K562 (cell line): ENCODE results near the gene ATXN10. TPM values are rescaled to one million over a fixed set of nuclear protein-coding genes. Genes with fewer than 3 reads are reported as not detected.

Source experiments
- EGR1 ChIP-seq: fragments of 450-650 bp; conservative IDR thresholded peaks from 2 replicates; pipeline ENCODE4 v1.6.1; 2017; ENCODE audit warnings: mild to moderate bottlenecking
- FOXA3 ChIP-seq, 2 experiments: fragments of 450-650 bp in 1 of 2; sonication (generic) in 1 of 2; formaldehyde crosslinking; IDR thresholded peaks in 1 of 2; conservative IDR thresholded peaks in 1 of 2; 2 replicates each; pipeline versions ENCODE4 v1.4.0 to v1.8.0; 2020 to 2022; ENCODE audit warnings: mild to moderate bottlenecking in 2 of 2, missing genetic modification reagents in 1 of 2
- GATA2 ChIP-seq: sonication (generic); formaldehyde crosslinking; IDR thresholded peaks from 2 replicates; pipeline ENCODE4 v1.4.0; 2020; ENCODE audit warnings: mild to moderate bottlenecking, missing genetic modification reagents
- RFX7 ChIP-seq: fragments of 250-450 bp; sonication (Bioruptor Pico); IDR thresholded peaks from 2 replicates; pipeline ENCODE4 v1.5.1; 2021; ENCODE audit warnings: mild to moderate bottlenecking
- SUPT5H ChIP-seq: fragments of 450-650 bp; IDR thresholded peaks from 2 replicates; pipeline ENCODE4 v1.6.1; 2016
- polyA plus RNA-seq, 8 experiments: library from polyadenylated mRNA; depleted of rRNA in 4 of 8; stranded (reverse) in 5 of 8; unstranded in 3 of 8; fragments of >200 nt; fragmentation: Nextera tagmentation in 2 of 8; fragmentation: Illumina TruSeq in 1 of 8; extraction: Ambion mirVana in 2 of 8; extraction: Trizol in 1 of 8; gene quantifications; 2 replicates each; pipeline versions ENCODE4 v1.2.1 to v1.2.3, GENCODE V29; 2011 to 2014; ENCODE audit warnings: inconsistent platforms in 1 of 8, missing spikeins in 1 of 8
- total RNA-seq, 7 experiments: library from RNA; depleted of rRNA in 6 of 7; stranded (reverse); fragments of >200 nt in 6 of 7; fragmentation: Illumina TruSeq in 2 of 7; extraction: Trizol in 2 of 7; gene quantifications; 2 replicates each; pipeline versions ENCODE4 v1.2.1 to v1.2.3, GENCODE V29; 2011 to 2021; ENCODE audit warnings: low replicate concordance in 1 of 7
- TF ChIP-seq, protein P1 (sequence below): sonication (generic); formaldehyde crosslinking; IDR thresholded peaks from 2 replicates; pipeline ENCODE4 v1.8.1; 2023; ENCODE audit warnings: missing genetic modification reagents, mild to moderate bottlenecking, borderline replicate concordance
- TF ChIP-seq, protein P2 (sequence below): sonication (generic); formaldehyde crosslinking; IDR thresholded peaks from 2 replicates; pipeline ENCODE4 v1.8.0; 2022; ENCODE audit warnings: missing genetic modification reagents, mild to moderate bottlenecking, borderline replicate concordance
- TF ChIP-seq, protein P3 (sequence below): fragments of 250-450 bp; sonication (Bioruptor Pico); IDR thresholded peaks from 2 replicates; pipeline ENCODE4 v1.5.1; 2021; ENCODE audit warnings: mild to moderate bottlenecking

Gene ATXN10
- total and polyA plus RNA-seq, 9 of the 15 experiments (the other 6 are each of a cell fraction or from before 2014, with no cell fraction given), result 11.5 to 190 (median 33.6) TPM

DNA sequence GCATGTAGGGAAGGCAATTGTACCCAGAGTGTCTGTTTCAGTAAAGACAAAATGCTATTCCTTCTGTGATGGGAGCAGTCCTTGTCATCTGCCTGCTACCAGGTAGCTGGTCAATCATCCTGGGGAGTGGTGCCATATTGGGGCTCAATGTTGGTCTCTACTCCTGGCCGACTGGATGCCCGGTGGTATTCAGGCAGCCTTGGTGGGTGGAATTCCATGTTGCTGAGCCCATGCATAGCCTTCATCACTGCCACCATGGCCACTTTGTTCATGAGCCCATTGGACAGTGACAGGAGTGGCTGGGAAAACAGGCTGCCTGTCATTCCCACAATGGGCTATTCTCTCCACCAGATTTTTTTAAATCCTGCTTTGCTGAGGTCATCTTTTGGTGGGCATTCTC, 184.3 kb downstream of the ATXN10 start (continued):
- TF ChIP-seq, protein P1, sequence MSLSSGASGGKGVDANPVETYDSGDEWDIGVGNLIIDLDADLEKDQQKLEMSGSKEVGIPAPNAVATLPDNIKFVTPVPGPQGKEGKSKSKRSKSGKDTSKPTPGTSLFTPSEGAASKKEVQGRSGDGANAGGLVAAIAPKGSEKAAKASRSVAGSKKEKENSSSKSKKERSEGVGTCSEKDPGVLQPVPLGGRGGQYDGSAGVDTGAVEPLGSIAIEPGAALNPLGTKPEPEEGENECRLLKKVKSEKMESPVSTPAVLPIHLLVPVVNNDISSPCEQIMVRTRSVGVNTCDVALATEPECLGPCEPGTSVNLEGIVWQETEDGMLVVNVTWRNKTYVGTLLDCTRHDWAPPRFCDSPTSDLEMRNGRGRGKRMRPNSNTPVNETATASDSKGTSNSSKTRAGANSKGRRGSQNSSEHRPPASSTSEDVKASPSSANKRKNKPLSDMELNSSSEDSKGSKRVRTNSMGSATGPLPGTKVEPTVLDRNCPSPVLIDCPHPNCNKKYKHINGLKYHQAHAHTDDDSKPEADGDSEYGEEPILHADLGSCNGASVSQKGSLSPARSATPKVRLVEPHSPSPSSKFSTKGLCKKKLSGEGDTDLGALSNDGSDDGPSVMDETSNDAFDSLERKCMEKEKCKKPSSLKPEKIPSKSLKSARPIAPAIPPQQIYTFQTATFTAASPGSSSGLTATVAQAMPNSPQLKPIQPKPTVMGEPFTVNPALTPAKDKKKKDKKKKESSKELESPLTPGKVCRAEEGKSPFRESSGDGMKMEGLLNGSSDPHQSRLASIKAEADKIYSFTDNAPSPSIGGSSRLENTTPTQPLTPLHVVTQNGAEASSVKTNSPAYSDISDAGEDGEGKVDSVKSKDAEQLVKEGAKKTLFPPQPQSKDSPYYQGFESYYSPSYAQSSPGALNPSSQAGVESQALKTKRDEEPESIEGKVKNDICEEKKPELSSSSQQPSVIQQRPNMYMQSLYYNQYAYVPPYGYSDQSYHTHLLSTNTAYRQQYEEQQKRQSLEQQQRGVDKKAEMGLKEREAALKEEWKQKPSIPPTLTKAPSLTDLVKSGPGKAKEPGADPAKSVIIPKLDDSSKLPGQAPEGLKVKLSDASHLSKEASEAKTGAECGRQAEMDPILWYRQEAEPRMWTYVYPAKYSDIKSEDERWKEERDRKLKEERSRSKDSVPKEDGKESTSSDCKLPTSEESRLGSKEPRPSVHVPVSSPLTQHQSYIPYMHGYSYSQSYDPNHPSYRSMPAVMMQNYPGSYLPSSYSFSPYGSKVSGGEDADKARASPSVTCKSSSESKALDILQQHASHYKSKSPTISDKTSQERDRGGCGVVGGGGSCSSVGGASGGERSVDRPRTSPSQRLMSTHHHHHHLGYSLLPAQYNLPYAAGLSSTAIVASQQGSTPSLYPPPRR (CRISPR knock-in tag), result no peak
- no peak for TF ChIP-seq RFX7 (CRISPR knock-in tag)
- TF ChIP-seq SUPT5H, result no peak
- no peak for TF ChIP-seq FOXA3 (CRISPR knock-in tag; conservative IDR thresholded peaks at IDR 0.05 in 1 of 2, IDR thresholded peaks at IDR 0.05 in 1 of 2)
- TF ChIP-seq, protein P2, sequence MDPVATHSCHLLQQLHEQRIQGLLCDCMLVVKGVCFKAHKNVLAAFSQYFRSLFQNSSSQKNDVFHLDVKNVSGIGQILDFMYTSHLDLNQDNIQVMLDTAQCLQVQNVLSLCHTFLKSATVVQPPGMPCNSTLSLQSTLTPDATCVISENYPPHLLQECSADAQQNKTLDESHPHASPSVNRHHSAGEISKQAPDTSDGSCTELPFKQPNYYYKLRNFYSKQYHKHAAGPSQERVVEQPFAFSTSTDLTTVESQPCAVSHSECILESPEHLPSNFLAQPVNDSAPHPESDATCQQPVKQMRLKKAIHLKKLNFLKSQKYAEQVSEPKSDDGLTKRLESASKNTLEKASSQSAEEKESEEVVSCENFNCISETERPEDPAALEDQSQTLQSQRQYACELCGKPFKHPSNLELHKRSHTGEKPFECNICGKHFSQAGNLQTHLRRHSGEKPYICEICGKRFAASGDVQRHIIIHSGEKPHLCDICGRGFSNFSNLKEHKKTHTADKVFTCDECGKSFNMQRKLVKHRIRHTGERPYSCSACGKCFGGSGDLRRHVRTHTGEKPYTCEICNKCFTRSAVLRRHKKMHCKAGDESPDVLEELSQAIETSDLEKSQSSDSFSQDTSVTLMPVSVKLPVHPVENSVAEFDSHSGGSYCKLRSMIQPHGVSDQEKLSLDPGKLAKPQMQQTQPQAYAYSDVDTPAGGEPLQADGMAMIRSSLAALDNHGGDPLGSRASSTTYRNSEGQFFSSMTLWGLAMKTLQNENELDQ (CRISPR knock-in tag), result no peak
- TF ChIP-seq, protein P3, sequence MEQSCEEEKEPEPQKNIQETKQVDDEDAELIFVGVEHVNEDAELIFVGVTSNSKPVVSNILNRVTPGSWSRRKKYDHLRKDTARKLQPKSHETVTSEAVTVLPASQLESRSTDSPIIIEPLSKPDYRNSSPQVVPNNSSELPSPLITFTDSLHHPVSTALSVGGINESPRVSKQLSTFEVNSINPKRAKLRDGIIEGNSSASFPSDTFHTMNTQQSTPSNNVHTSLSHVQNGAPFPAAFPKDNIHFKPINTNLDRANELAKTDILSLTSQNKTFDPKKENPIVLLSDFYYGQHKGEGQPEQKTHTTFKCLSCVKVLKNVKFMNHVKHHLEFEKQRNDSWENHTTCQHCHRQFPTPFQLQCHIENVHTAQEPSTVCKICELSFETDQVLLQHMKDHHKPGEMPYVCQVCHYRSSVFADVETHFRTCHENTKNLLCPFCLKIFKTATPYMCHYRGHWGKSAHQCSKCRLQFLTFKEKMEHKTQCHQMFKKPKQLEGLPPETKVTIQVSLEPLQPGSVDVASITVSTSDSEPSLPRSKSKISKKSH, result no peak
- TF ChIP-seq GATA2 (CRISPR knock-in tag), result no peak
- TF ChIP-seq EGR1, result no peak
